NCI-H2196 (cell line): ENCODE measurements around the gene PSD.

Source experiments
- DNase-seq: peaks from one replicate; lab custom pipeline; 2025; ENCODE audit not compliant: unreplicated experiment; lab: John Stamatoyannopoulos, UW

Gene PSD

GRCh38 chr10:102405632-102406031 is 13.0 kb downstream of the PSD start:
- no peak for DNase-seq

- no peak for DNase-seq
Observed at GRCh38 chr10:102405108-102405571, 13.4 kb downstream of the PSD start.

- DNase-seq = no peak
Observed at GRCh38 chr10:102404361-102405107, 14.1 kb downstream of the PSD start.

- no peak for DNase-seq
Observed at GRCh38 chr10:102403115-102403514, 15.5 kb downstream of the PSD start.

- DNase-seq = no peak
Observed at GRCh38 chr10:102402512-102402896, 16.1 kb downstream of the PSD start.

GRCh38 chr10:102401735-102402511 is 16.7 kb downstream of the PSD start:
- DNase-seq = no peak

GRCh38 chr10:102401342-102401654 is 17.3 kb downstream of the PSD start:
- DNase-seq = no peak

- no peak for DNase-seq
Observed at GRCh38 chr10:102400598-102401341, 17.8 kb downstream of the PSD start.

- DNase-seq = no peak
Observed at GRCh38 chr10:102400076-102400475, 18.5 kb downstream of the PSD start.

- DNase-seq = peak; percentile 76
Observed at GRCh38 chr10:102399217-102400021, 19.2 kb downstream of the PSD start.

- no peak for DNase-seq
Observed at GRCh38 chr10:102398172-102399020, 20.2 kb downstream of the PSD start.

GRCh38 chr10:102397222-102398171 is 21.1 kb downstream of the PSD start:
- DNase-seq = no peak

- DNase-seq = no peak
Observed at GRCh38 chr10:102396730-102397151, 21.8 kb downstream of the PSD start.

- DNase-seq = no peak
Observed at GRCh38 chr10:102396317-102396650, 22.3 kb downstream of the PSD start.

- peak; percentile 64 for DNase-seq
Observed at GRCh38 chr10:102395400-102396316, 22.9 kb downstream of the PSD start, which contains the start of gene NFKB2. Gene NFKB2 (plus strand): TSS chr10:102395705. CDS start chr10:102395960, 255 bp downstream.

- DNase-seq = peak; percentile 33
Observed at GRCh38 chr10:102394801-102395399, 23.7 kb downstream of the PSD start.

GRCh38 chr10:102394079-102394800 is 24.3 kb downstream of the PSD start:
- DNase-seq = peak; percentile 65
